T-helper 9 cell (primary cell): Measurements from ENCODE around the gene CORO7.

Source experiments
- DNase-seq: peaks from one replicate; pipeline ENCODE4 v3.0.0-alpha.2; 2020

The CORO7 gene

DNA sequence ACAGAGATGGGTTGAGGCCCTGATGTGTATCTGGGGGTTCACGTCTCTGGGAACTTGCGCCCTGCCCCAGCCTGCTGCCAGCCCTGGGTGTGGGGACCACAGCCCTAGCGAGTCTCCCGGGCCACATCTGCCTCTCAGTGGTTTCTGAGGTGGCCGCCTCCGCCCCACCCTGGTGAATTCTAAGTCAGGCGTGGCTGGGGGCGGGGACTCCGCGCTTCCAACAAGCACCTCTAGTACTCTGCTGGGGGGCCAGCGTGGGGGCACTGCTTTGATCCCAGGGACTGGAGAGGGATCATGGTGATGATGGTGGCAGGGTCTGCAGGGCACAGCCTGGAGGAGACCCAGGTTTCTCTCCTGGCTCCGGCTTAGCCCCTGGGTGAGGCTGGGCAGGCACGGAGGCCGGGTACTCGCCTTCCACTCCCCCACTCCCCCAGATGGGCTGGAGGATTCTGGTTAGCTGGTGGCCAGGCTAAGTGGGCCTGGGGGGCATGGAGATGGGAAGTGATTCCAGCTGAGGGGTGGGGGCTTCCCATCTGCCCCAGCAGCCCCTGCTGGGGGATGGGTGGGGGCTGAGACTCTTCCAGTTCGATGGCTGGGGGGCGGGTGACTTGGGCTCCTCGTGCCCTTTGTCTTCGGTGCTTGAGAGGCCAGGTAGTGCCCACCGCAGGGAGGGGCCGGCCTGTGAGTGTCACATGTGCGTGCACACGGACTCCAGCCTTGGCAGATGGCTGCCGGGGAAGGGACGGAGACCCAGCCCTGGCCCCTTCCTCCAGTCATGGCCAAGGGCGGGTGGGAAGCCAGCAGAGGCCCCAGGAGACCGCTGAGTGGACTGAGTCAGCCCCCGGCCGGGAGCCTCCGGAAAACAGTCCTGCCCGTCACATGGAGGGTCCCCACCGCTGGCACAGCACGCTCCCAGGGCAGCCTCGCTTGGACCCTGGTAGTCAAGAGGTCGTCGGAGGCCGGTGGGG, 96.7 kb downstream of the CORO7 start:
- peak; percentile 37 for DNase-seq

DNA sequence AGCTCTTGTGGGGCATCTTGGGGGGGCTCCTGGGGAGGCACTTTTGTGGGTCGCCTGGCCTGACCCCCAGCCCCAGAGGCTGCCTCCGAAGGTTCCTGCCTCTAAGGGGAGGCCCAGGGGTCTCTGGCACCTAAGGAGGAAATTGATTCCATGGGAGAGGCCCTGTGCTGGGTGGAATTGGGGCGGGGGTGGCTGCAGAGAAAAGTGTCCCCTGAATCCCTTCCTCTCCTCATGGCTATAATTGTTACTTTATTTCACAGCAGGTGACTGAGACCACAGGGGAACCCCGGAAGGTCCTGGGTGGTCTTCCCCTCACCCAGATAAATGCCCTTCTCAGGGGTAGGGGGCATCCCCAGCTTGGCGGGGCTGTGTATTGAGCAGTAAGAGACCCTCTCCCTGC, 97.4 kb downstream of the CORO7 start:
- DNase-seq = no peak

DNA sequence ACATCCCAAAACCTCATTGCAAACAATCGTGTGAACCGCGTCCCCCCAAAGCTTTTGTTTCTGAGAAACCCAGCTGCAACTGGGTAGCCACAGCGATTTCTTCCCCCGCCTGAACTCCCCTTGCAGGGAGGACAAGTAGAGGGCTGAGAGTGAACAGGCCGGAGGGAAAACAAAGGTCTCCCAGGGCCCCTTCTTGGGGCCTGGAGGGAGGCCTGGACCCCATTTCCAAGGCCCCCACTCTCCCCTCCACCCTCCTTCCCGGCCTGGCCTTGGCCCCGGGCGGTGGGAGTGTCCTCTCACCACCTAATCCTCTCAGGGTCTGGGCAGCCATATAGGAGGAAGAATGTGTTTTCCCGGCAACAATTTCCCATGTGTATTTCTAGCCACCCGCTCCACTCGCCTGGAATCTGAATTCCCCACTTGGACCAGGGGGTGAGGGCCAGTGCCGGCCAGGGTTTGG, 97.9 kb downstream of the CORO7 start:
- DNase-seq = no peak

DNA sequence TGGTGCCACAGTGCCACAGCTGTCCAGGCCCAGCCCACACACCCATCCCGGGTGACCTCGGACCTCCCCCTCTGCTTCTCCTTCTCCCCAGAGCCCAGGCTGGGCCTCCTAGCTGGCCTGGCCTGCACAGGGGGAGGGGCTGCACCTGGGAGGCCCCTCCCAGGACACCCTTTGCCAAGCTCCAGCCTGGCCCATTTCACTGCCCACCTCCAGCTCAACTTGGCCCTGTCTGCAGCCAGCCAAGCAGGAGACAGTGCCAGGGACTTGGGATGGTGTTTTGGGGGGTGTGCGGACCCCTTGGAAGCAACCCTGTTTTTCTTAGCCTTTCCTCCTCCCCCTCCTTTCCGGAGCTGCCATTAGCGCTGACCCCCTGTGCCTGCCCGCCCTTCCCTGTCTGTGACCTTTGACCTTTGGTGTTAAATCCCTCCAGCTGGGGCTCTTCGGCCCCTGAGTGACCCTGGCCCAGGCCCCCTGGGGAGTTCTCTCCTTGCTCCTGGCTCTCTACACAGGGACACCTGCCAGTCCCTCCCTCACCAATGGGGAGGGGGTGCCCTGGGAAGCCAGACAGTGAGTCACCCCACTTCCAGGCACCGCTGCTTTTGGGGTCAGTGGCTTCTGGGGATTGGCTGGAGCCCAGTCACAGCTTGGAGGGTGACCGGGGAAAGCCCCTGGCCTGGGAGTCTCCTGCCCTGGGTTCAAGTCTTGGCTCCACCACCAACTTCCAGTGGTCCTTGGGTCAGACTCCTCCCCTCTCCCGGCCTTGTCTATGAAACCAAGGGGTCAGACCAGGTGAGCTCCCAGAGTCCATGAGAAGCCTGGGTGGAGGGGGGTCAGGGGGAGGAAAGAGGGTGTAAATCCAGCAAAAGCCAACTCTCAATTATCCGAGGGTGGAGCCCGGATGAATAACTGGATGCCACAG, 98.6 kb downstream of the CORO7 start:
- DNase-seq = no peak

DNA sequence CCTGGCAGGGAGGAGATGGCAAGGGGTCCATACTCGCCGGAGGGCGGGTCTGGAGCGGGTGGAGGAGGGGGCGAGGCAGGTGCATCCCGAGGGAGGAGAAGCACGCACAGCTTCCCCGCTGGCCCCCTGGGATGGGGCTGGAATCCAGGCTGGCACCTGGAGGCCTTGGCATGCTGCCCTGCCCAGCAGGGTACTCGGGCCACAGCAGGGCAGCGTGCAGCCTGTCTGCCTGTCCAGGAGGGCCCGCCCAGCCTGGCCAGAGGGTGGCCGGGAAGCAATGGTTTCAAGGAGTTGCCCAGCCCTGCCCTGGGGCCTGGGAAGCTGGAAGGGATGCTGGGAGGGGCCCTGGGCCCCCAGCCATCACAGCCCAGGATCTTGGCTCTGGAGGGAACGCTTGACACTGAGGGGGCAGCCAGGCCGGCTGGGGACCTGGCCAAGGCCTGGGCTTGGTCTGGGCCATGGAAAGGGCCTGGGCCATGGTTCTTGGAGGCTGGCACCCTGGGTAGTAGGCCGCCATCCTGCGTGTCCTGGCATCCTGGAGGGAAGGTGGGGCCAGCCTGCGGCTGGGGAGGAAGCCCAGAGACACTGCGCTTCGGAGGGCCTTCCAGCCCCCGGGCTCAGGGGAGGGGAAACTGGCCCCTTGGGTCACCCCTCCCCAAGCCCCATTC, 99.4 kb downstream of the CORO7 start:
- no peak for DNase-seq

DNA sequence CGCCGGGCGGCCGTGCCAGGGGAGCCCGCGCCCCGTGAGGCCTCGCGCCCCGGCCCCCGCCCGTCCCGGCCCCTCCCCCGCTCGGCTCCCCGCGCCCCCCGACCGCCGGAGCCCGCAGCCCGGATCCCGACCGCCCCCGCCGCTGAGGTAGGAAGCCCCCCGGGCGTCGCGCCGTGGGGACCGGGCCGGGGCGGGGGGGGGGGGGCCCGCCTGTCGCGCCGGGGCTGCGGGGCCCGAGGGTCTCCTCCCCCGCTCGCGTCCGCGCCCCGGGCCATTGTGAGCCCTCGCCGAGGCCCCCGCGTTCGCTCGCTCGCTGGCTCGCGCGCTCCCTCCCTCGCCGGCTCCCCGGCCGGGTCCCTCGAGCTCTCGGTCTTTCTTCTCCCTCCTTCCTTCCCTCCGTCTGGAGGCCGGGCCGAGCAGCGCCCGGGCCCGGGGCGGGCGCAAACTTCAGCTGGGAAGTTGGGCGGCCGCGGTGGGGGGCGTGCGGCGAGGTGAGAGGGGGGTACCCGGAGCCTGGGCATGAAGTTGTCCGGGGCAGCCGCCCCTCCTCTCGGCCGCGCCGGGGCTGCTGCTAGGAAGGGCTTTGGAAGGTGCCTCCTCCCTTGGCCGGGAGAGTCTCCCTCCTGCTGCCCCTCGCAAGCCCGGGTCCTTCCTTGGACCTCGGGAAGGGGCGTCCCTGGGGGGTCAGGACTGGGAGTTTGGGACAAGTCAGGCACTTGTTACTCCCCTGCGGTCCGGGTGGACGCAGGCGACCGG, 100.1 kb downstream of the CORO7 start:
- DNase-seq = no peak

DNA sequence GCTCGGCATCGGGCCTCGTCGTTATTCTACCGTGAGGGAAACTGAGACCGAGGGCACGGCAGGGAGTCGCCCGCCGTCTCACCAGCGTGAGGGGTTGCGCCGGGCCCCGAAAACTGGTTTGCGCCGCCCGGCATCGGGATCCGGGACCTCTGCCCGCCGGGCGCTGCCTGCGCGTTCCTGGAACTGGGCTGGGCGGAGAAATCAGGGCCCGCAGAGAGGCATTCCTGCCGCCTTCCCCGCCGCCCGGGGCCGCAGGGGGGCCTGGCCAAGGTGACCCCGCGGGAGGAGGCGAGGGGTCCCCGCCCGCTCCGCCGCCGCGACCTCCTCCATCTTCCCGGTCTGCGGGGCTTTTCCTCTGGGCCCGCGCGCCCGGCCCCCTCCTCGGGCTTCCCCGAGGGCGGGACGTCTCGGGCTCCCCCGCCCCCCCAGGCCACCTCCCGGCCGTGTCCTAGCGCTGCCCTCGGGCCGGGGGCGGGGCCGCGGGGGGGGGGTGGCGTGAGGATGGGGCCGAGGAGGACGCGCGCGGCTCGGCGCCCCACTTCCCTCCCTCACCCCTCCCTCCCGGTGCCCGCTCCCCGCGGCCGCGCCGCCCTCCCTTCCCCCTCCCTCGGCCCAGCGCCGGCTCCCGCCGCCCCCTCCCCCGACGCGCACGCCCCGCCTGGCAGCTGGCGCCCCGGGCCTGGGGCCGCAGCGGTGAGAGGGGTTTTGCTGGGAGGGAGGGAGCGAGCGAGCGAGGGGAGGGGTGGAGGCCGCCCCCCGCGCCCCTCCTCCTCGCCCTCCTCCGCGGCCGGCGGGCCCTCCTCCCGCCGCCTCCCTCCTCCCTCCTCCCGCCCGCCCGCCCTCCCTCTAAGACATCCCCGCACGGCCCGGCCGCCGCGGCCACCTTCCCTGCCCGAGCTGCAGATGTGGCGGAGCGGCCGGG, 100.9 kb downstream of the CORO7 start, which contains the start of gene GLIS2:
Gene GLIS2, plus strand, starts transcription at position 882 of the 922 bp plus-strand sequence. CDS start 16,214 bp downstream, outside the sequence.
- DNase-seq = peak; percentile 32

DNA sequence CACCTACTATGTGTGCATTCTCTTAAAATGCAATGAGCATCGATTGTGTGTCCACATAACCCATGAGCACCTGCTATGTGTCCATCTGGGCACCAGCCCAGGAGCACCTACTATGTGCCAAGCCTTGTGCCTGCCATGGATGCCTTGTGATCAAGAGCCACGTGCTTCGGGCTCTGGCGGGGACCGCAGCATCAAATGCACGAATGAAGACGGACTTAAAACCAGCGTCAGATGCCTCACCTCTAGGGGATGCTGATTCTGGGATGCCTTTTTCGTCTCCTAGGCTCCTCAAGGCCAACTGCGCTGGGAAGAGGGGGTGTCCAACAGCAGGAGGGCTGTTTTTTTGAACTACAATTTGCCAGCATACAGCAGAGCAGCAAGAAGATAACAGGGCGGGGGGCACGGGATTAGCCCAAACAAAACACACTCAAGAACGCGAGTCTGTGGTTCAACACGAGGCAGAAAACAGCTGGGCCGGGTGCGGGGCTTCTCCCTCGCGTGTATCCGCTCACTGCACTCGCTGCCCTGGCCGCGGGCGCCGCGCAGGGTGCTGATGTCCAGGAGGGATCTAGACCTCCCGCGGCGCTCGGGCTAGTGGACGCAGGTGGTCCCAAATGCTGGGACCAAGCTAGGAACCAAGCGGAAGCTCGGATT, 101.7 kb downstream of the CORO7 start:
- no peak for DNase-seq

DNA sequence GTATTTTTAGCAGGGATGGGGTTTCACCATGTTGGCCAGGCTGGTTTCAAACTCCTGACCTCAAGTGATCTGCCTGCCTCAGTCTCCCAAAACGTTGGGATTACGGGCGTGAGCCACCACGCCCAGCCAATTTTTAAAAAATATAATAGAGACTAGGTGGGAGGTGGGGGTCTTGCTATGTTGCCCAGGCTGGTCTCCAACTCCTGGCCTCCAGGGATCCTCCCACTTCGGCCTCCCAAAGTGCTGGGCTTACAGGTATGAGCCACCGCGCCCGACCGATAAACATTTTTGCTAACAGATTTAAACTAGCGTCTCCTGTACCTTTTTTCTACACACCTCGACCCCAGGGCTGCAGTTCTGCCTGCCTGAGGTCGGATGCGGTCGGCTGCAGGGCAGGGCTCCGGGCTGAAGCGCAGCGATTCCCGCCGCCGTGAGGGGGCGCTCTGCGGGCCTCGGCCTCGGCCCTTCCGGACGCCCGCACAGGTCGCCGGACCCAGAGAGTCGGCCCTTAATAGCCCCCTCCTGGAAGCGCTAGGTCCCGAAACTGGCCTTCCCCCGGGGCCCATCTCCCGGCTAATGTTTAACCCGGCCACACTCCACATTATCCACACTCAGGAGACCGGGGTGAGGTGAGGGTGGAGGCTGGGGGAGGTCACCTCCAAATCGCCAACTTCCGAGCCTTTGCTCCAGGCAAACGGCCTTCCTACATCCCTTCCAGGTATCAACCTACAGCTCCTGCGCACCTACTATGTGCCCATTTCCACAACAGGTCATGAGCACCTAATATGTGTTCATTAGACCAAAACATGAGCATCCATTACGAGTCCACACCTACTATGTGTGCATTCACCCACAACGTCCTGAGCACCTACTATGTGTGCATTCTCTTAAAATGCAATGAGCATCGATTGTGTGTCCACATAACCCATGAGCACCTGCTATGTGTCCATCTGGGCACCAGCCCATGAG, 102.5 kb downstream of the CORO7 start:
- DNase-seq = no peak

DNA sequence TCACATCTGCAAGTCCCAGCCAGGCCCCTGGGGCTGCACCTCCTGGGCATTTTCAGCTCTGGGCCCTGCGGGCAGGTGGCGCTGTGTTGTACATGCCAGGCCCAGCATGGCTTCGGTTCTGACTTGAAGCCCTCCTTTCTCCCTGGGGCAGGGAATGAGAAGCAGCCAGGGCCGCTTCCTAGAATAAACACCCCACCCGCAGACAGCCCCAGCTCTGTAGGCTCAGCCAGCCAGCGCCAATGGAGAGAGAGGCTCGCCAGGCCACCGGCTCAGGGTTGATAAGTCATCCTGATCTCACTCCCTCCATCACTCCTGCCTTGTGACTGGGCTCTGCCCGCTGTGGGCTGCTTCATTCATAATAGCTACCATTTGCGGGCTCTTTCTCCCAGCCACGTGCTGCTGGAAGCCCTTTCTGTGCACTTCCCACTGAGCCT, 106.5 kb downstream of the CORO7 start:
- DNase-seq = peak; percentile 47

DNA sequence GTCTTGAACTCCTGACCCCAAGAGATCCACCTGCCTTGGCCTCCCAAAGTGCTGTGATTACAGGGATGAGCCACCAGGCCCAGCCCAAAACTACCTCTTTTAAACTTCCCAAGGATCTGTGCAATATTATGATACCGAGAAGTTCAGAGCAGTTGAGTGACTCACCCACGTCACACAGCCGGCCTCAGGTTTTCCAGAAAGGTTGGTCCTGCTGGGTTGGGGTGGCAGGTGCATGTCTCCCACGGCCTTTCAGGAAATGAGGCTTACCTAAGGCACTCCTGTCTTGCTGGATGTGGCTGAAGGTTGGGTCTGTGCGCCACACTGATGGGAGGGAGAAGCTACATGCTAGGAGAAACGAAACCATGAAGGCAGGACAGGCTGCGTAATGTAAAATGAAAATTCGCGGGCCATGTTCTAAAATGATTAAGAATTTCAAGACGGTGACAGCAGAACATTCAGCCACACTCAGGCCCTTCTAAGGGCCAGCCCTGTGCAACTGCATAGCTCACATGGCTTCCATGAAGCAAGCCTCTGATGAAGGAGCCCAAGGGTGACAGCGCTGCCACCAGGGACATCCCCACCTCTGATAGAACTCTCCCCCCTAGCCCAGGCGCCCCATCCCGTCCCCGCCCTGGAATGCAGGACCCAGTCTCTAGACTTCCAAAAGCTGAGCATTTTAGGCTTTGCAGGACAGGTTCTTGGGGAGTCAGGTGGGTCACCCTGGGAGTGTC, 107.1 kb downstream of the CORO7 start:
- no peak for DNase-seq

DNA sequence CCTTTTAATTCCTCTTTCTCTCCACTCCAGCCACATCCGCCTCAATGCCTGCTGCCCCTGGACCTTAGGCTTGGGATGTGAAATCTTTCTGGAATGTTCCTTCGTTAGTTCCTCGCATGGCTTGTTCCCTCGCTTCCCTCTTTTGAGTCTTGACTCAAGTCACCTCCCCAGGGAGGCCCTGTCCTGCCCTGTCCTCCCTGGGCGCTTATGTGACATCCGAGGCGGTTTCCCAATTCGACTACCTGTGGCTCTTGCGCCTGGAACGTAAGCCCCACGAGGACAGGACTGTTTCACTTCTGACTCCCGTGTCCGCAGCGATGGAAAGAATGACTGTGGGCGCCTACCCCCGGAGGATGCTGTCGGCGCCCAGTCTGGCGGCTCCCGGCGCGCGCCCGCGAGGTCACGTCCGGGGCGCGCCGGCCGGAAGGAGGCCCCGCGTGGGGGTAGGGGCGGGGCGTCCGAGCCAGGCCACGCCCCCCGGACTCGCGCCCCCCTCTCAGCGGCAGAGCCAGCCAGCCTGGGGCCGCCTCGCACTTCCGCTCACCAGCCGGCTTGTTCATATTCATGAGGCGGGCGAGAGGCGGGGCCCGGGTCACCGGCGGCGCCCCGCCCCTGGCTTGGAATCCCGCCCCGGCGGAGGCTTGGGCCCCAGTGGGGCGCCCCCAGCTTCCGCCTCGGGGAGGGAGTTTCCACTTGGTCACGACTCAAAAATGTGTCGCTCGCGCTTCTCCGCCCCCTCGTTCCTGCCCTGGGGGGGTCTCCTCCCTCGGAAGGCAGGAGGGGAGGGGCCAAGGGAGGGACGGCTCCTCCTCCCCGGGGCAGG, 109.0 kb downstream of the CORO7 start:
- peak; percentile 95 for DNase-seq

DNA sequence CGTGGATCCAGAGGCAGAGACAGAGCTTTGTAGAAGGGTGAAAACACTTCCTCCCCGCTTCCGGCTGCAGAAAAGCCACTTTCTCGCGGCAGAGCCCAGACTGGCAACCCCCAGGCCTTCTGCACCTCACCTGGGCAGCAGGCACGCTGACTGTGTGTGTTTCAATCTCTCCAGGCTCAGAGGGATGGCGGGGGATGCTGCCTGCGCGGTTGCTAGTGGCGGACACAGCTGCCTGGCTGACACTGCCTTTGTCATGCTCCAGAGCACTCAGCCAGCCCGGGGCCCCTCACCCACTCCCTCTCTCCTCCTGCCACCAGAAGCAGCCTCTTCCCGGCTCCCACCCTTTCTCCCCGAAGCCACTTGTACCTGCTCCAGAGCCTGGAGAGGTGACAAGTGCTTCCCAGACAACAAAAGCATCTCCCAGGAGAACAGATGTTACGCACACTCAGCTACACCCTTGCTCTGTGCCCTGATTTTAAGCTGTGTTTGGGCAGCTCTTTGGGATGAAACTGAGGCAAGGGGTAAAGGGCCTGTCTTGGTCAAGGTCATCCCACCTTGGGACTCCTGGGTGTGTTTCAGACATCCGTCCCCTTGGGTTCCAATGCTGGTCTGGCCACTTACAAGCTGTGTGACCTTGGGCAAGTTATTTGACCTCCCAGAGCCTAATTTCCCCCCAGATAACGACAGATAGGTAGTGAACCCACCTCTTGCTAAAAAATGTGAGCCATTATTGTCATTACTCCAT, 109.8 kb downstream of the CORO7 start:
- DNase-seq = peak; percentile 51
